Measurements from ENCODE around the gene THBS3. TPM values are rescaled to one million over a fixed set of nuclear protein-coding genes. Genes with fewer than 3 reads are reported as not detected.

Gene THBS3
- total and polyA plus RNA-seq, 9 of the 15 experiments (the other 6 are each of a cell fraction or from before 2014, with no cell fraction given): 0.59 to 8.3 (median 3.2) TPM

DNA sequence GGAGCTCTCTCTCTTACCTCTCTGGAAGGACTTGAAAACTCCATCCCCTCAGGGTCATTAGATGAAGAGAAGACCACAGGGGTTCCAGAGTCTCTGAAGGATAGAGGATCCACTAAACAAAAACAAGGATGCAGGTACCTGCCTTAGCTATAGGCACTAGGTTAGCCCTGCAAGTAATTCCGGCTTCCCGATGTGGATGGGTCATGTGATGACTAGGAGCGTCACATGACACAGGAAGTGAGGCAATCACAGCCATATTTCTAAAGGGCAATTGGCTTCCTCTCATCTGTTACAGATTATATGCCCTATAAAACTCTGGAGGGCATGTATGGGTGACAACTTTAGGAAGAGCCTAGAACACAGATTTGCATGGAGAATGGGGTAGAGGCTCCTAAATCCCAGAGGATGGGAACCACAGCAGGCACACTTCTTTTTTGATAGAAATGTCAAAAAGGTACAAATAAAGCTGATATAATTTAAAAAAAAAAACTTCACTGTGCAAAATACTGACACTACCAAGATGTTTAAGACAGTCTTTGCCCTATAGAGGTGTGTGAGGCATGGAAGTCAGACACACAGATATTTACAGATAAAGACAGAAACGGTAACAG, 33.5 kb upstream of the THBS3 start (continued):
- TF ChIP-seq, protein P1, sequence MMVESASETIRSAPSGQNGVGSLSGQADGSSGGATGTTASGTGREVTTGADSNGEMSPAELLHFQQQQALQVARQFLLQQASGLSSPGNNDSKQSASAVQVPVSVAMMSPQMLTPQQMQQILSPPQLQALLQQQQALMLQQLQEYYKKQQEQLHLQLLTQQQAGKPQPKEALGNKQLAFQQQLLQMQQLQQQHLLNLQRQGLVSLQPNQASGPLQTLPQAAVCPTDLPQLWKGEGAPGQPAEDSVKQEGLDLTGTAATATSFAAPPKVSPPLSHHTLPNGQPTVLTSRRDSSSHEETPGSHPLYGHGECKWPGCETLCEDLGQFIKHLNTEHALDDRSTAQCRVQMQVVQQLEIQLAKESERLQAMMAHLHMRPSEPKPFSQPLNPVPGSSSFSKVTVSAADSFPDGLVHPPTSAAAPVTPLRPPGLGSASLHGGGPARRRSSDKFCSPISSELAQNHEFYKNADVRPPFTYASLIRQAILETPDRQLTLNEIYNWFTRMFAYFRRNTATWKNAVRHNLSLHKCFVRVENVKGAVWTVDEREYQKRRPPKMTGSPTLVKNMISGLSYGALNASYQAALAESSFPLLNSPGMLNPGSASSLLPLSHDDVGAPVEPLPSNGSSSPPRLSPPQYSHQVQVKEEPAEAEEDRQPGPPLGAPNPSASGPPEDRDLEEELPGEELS (CRISPR knock-in tag; IDR thresholded peaks at IDR 0.05; ENCODE audit: borderline replicate concordance): no peak
- peak; percentile 88 for TF ChIP-seq SIN3B (IDR thresholded peaks at IDR 0.05; ENCODE audit: low read depth)
- no peak for TF ChIP-seq BRD4 (IDR thresholded peaks at IDR 0.05)
- TF ChIP-seq ZNF316 (IDR thresholded peaks at IDR 0.05): no peak
- no peak for TF ChIP-seq IFI16 (CRISPR knock-in tag; IDR thresholded peaks at IDR 0.05)
- TF ChIP-seq, protein P2, sequence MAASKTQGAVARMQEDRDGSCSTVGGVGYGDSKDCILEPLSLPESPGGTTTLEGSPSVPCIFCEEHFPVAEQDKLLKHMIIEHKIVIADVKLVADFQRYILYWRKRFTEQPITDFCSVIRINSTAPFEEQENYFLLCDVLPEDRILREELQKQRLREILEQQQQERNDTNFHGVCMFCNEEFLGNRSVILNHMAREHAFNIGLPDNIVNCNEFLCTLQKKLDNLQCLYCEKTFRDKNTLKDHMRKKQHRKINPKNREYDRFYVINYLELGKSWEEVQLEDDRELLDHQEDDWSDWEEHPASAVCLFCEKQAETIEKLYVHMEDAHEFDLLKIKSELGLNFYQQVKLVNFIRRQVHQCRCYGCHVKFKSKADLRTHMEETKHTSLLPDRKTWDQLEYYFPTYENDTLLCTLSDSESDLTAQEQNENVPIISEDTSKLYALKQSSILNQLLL (CRISPR knock-in tag; IDR thresholded peaks at IDR 0.05; ENCODE audit: borderline replicate concordance): no peak
- TF ChIP-seq, protein P3, sequence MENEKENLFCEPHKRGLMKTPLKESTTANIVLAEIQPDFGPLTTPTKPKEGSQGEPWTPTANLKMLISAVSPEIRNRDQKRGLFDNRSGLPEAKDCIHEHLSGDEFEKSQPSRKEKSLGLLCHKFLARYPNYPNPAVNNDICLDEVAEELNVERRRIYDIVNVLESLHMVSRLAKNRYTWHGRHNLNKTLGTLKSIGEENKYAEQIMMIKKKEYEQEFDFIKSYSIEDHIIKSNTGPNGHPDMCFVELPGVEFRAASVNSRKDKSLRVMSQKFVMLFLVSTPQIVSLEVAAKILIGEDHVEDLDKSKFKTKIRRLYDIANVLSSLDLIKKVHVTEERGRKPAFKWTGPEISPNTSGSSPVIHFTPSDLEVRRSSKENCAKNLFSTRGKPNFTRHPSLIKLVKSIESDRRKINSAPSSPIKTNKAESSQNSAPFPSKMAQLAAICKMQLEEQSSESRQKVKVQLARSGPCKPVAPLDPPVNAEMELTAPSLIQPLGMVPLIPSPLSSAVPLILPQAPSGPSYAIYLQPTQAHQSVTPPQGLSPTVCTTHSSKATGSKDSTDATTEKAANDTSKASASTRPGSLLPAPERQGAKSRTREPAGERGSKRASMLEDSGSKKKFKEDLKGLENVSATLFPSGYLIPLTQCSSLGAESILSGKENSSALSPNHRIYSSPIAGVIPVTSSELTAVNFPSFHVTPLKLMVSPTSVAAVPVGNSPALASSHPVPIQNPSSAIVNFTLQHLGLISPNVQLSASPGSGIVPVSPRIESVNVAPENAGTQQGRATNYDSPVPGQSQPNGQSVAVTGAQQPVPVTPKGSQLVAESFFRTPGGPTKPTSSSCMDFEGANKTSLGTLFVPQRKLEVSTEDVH (IDR thresholded peaks at IDR 0.05; ENCODE audit: low read depth, partially characterized antibody): peak; percentile 84
- no peak for TF ChIP-seq FUS (optimal IDR thresholded peaks at IDR 0.05; ENCODE audit: low read depth, low read length)
- TF ChIP-seq, protein P4, sequence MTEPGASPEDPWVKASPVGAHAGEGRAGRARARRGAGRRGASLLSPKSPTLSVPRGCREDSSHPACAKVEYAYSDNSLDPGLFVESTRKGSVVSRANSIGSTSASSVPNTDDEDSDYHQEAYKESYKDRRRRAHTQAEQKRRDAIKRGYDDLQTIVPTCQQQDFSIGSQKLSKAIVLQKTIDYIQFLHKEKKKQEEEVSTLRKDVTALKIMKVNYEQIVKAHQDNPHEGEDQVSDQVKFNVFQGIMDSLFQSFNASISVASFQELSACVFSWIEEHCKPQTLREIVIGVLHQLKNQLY (CRISPR knock-in tag; conservative IDR thresholded peaks at IDR 0.05): no peak
- TF ChIP-seq CBX1 (IDR thresholded peaks at IDR 0.05; ENCODE audit: low read depth): no peak
- TF ChIP-seq, protein P5, sequence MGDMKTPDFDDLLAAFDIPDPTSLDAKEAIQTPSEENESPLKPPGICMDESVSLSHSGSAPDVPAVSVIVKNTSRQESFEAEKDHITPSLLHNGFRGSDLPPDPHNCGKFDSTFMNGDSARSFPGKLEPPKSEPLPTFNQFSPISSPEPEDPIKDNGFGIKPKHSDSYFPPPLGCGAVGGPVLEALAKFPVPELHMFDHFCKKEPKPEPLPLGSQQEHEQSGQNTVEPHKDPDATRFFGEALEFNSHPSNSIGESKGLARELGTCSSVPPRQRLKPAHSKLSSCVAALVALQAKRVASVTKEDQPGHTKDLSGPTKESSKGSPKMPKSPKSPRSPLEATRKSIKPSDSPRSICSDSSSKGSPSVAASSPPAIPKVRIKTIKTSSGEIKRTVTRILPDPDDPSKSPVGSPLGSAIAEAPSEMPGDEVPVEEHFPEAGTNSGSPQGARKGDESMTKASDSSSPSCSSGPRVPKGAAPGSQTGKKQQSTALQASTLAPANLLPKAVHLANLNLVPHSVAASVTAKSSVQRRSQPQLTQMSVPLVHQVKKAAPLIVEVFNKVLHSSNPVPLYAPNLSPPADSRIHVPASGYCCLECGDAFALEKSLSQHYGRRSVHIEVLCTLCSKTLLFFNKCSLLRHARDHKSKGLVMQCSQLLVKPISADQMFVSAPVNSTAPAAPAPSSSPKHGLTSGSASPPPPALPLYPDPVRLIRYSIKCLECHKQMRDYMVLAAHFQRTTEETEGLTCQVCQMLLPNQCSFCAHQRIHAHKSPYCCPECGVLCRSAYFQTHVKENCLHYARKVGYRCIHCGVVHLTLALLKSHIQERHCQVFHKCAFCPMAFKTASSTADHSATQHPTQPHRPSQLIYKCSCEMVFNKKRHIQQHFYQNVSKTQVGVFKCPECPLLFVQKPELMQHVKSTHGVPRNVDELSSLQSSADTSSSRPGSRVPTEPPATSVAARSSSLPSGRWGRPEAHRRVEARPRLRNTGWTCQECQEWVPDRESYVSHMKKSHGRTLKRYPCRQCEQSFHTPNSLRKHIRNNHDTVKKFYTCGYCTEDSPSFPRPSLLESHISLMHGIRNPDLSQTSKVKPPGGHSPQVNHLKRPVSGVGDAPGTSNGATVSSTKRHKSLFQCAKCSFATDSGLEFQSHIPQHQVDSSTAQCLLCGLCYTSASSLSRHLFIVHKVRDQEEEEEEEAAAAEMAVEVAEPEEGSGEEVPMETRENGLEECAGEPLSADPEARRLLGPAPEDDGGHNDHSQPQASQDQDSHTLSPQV (IDR thresholded peaks at IDR 0.05): no peak
- TF ChIP-seq ETS2 (tag; IDR thresholded peaks at IDR 0.05; ENCODE audit: borderline replicate concordance, poor library complexity, severe bottlenecking): no peak
- no peak for TF ChIP-seq ZBED1 (IDR thresholded peaks at IDR 0.05)
- no peak for TF ChIP-seq ARHGAP35 (IDR thresholded peaks at IDR 0.05; ENCODE audit: partially characterized antibody)
- no peak for TF ChIP-seq SNIP1 (IDR thresholded peaks at IDR 0.05; ENCODE audit: low read depth)
- peak; percentile 94 for TF ChIP-seq HCFC1 (IDR thresholded peaks at IDR 0.05; ENCODE audit: low read depth, low read length)
